ENCODE measurements around the gene C9orf153.

DNA sequence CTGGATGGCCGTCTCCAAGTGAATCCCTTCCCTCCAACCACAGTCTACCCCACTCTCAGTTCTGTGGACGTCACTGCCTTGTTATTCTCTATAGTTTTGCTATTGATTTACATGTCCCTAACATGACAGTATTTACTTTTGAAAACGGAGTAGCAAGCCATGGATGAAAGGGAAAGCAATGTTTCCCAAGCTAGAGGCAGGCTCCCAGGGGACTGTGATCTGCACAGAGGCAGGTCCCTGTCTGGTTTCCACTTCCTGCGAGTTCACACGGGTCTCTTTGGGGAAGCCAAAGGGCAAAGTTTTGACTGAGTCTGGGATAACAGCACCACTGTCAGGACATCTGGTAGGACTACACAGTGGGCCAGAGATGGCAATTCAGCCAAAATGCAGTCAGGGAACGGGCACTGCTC is 12.7 kb downstream of the C9orf153 start:
- TF ChIP-seq EZH2 (IDR thresholded peaks at IDR 0.05; ENCODE audit: borderline replicate concordance) (no peak), EZH2phosphoT487 (IDR thresholded peaks at IDR 0.05; ENCODE audit: low read depth, severe bottlenecking, unreplicated experiment) (no peak)
- TF ChIP-seq, protein P1, sequence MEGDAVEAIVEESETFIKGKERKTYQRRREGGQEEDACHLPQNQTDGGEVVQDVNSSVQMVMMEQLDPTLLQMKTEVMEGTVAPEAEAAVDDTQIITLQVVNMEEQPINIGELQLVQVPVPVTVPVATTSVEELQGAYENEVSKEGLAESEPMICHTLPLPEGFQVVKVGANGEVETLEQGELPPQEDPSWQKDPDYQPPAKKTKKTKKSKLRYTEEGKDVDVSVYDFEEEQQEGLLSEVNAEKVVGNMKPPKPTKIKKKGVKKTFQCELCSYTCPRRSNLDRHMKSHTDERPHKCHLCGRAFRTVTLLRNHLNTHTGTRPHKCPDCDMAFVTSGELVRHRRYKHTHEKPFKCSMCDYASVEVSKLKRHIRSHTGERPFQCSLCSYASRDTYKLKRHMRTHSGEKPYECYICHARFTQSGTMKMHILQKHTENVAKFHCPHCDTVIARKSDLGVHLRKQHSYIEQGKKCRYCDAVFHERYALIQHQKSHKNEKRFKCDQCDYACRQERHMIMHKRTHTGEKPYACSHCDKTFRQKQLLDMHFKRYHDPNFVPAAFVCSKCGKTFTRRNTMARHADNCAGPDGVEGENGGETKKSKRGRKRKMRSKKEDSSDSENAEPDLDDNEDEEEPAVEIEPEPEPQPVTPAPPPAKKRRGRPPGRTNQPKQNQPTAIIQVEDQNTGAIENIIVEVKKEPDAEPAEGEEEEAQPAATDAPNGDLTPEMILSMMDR (IDR thresholded peaks at IDR 0.05; ENCODE audit: poor library complexity): no peak

Measured in hepatocyte (in vitro differentiated cells).